Activated T-cell treated with anti-CD3 and anti-CD28 coated beads, Interleukin-2, amount 50 U/mL, for 48 hours (primary cell): ENCODE results near the gene STMN1.

Source experiments
- DNase-seq, 2 experiments: peaks; one replicate each; pipeline ENCODE4 v3.0.0-alpha.2; 2020

Gene STMN1

GRCh38 chr1:25867210-25867991 is 38.8 kb downstream of the STMN1 start:
- DNase-seq = no peak

- no peak for DNase-seq
Measured at GRCh38 chr1:25866288-25866687, 39.9 kb downstream of the STMN1 start.

- DNase-seq = no peak
Measured at GRCh38 chr1:25864434-25864833, 41.8 kb downstream of the STMN1 start.

GRCh38 chr1:25863486-25864262 is 42.5 kb downstream of the STMN1 start:
- no peak for DNase-seq

- DNase-seq = no peak
Measured at GRCh38 chr1:25862785-25863485, 43.3 kb downstream of the STMN1 start.

- no peak for DNase-seq
Measured at GRCh38 chr1:25861316-25862286, 44.6 kb downstream of the STMN1 start.

- peak; percentile 92 to 93 for DNase-seq
Measured at GRCh38 chr1:25858906-25859789, 47.1 kb downstream of the STMN1 start, which contains the start of gene AUNIP. TSS of gene AUNIP (minus strand) at chr1:25859457. CDS start at chr1:25859357, 100 bp downstream.

GRCh38 chr1:25858494-25858893 is 47.7 kb downstream of the STMN1 start:
- DNase-seq = no peak

GRCh38 chr1:25856856-25857255 is 49.4 kb downstream of the STMN1 start:
- no peak for DNase-seq

- no peak for DNase-seq
Measured at GRCh38 chr1:25854554-25854953, 51.7 kb downstream of the STMN1 start.
